ENCODE data around the gene ZNF469.

ZNF469 gene

GRCh38 chr16:88382491-88383400, at the start of gene ZNF469:
Gene ZNF469 (plus strand): TSS chr16:88382959. CDS start chr16:88427471, 44,512 bp downstream.
- DNase-seq (ENCODE audit: low read depth), result no peak

GRCh38 chr16:88333848-88334777, 48.6 kb upstream of the ZNF469 start:
- DNase-seq (ENCODE audit: low read depth), result no peak

GRCh38 chr16:88334778-88335720, 47.7 kb upstream of the ZNF469 start:
- no peak for DNase-seq (ENCODE audit: low read depth)

- no peak for DNase-seq (ENCODE audit: low read depth)
Measured at GRCh38 chr16:88337021-88337420, 45.7 kb upstream of the ZNF469 start.

GRCh38 chr16:88337538-88337937, 45.2 kb upstream of the ZNF469 start:
- no peak for DNase-seq (ENCODE audit: low read depth)

GRCh38 chr16:88338111-88338510, 44.6 kb upstream of the ZNF469 start:
- no peak for DNase-seq (ENCODE audit: low read depth)

- no peak for DNase-seq (ENCODE audit: low read depth)
Measured at GRCh38 chr16:88338896-88339295, 43.9 kb upstream of the ZNF469 start.

- DNase-seq (ENCODE audit: low read depth), result no peak
Measured at GRCh38 chr16:88339930-88340754, 42.6 kb upstream of the ZNF469 start.

- no peak for DNase-seq (ENCODE audit: low read depth)
Measured at GRCh38 chr16:88340755-88341150, 42.0 kb upstream of the ZNF469 start.

- DNase-seq (ENCODE audit: low read depth), result no peak
Measured at GRCh38 chr16:88341551-88342290, 41.0 kb upstream of the ZNF469 start.

- DNase-seq (ENCODE audit: low read depth), result no peak
Measured at GRCh38 chr16:88342491-88342890, 40.3 kb upstream of the ZNF469 start.

GRCh38 chr16:88343271-88343791, 39.4 kb upstream of the ZNF469 start:
- DNase-seq (ENCODE audit: low read depth), result no peak

GRCh38 chr16:88344411-88345030, 38.2 kb upstream of the ZNF469 start:
- DNase-seq (ENCODE audit: low read depth), result no peak

- no peak for DNase-seq (ENCODE audit: low read depth)
Measured at GRCh38 chr16:88345031-88345720, 37.6 kb upstream of the ZNF469 start.

- DNase-seq (ENCODE audit: low read depth), result no peak
Measured at GRCh38 chr16:88345721-88346560, 36.8 kb upstream of the ZNF469 start.

GRCh38 chr16:88346680-88347505, 35.9 kb upstream of the ZNF469 start:
- no peak for DNase-seq (ENCODE audit: low read depth)
